Stimulated activated CD4-positive, alpha-beta T cell treated with anti-CD3 and anti-CD28 coated beads, Interleukin-1b, Interleukin-23, amount 100 ng/mL, for 1 hour (primary cell): ENCODE data around the gene IGF2.

ENCODE experiments used
- DNase-seq, 2 donors: peaks; one replicate each; pipeline ENCODE4 v3.0.0-alpha.2; 2020; ENCODE audit warnings: low read depth in 2 of 2

The IGF2 gene

GRCh38 chr11:2122907-2123627 lies 16.1 kb downstream of the IGF2 start:
- no peak for DNase-seq

- DNase-seq = no peak
Measured at GRCh38 chr11:2122222-2122906, 16.8 kb downstream of the IGF2 start.

GRCh38 chr11:2121227-2122130 lies 17.7 kb downstream of the IGF2 start:
- no peak for DNase-seq

- no peak for DNase-seq
Measured at GRCh38 chr11:2120359-2121100, 18.7 kb downstream of the IGF2 start.

- no peak for DNase-seq
Measured at GRCh38 chr11:2118677-2119076, 20.5 kb downstream of the IGF2 start.

- no peak for DNase-seq
Measured at GRCh38 chr11:2116680-2117079, 22.5 kb downstream of the IGF2 start.

- no peak for DNase-seq
Measured at GRCh38 chr11:2115308-2115707, 23.9 kb downstream of the IGF2 start.

- DNase-seq = no peak
Measured at GRCh38 chr11:2114430-2115241, 24.6 kb downstream of the IGF2 start.

- DNase-seq = no peak
Measured at GRCh38 chr11:2113776-2114175, 25.4 kb downstream of the IGF2 start.

- no peak for DNase-seq
Measured at GRCh38 chr11:2110521-2110920, 28.7 kb downstream of the IGF2 start.

GRCh38 chr11:2109541-2110019 lies 29.6 kb downstream of the IGF2 start:
- no peak for DNase-seq

GRCh38 chr11:2108675-2109491 lies 30.3 kb downstream of the IGF2 start:
- DNase-seq = no peak

GRCh38 chr11:2107941-2108630 lies 31.1 kb downstream of the IGF2 start:
- DNase-seq = no peak

- DNase-seq = no peak
Measured at GRCh38 chr11:2107521-2107920, 31.7 kb downstream of the IGF2 start.

- no peak for DNase-seq
Measured at GRCh38 chr11:2106583-2107209, 32.5 kb downstream of the IGF2 start.

- DNase-seq = no peak
Measured at GRCh38 chr11:2105511-2105910, 33.7 kb downstream of the IGF2 start.

GRCh38 chr11:2104524-2105440 lies 34.4 kb downstream of the IGF2 start:
- no peak for DNase-seq
